WTC11 (cell line): ENCODE measurements around the gene ZC3H8.

Experiments used
- GABPB1 ChIP-seq: sonication (generic); formaldehyde crosslinking; IDR thresholded peaks from 2 replicates; pipeline ENCODE4 v1.8.1; 2023; ENCODE audit warnings: mild to moderate bottlenecking, missing genetic modification reagents
- NR1H2 ChIP-seq: sonication (generic); formaldehyde crosslinking; IDR thresholded peaks from 2 replicates; pipeline ENCODE4 v1.9.0; 2021; ENCODE audit warnings: mild to moderate bottlenecking, moderate library complexity, missing genetic modification reagents
- ZNF138 ChIP-seq: sonication (generic); formaldehyde crosslinking; conservative IDR thresholded peaks from 2 replicates; pipeline ENCODE4 v1.8.1; 2022; ENCODE audit warnings: mild to moderate bottlenecking, moderate library complexity, missing genetic modification reagents
- ZNF416 ChIP-seq: fragments of 250-450 bp; sonication (Bioruptor Pico); IDR thresholded peaks from 2 replicates; pipeline ENCODE4 v1.9.0; 2021; ENCODE audit warnings: mild to moderate bottlenecking, inconsistent platforms
- TF ChIP-seq, protein P1 (sequence below): sonication (generic); formaldehyde crosslinking; IDR thresholded peaks from 2 replicates; pipeline ENCODE4 v1.8.1; 2022; ENCODE audit warnings: missing genetic modification reagents, borderline replicate concordance
- TF ChIP-seq, protein P2 (sequence below): fragments of 200-600 bp; IDR thresholded peaks from 2 replicates; pipeline ENCODE4 v1.8.0; 2022; ENCODE audit warnings: antibody characterized with exemption

DNA sequence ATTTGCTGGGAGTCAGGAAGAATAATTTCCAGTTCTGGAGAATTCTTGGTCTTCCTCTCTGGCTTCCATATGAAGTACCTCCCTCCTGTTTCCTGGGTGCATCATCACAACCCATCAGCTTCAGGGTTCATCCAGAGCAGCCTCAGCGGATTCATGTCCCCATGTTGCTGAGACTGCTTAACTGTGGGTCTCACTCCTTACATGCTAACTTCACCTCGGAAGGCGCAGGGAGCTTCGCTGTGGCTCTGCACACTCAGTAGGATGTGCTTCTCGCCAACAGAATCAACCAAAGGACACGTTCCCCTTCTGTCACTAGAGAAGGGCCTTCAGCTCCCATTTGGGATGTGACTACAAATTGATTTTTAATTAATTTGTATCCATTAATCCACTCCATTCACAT is 92.5 kb downstream of the ZC3H8 start:
- TF ChIP-seq, protein P1, sequence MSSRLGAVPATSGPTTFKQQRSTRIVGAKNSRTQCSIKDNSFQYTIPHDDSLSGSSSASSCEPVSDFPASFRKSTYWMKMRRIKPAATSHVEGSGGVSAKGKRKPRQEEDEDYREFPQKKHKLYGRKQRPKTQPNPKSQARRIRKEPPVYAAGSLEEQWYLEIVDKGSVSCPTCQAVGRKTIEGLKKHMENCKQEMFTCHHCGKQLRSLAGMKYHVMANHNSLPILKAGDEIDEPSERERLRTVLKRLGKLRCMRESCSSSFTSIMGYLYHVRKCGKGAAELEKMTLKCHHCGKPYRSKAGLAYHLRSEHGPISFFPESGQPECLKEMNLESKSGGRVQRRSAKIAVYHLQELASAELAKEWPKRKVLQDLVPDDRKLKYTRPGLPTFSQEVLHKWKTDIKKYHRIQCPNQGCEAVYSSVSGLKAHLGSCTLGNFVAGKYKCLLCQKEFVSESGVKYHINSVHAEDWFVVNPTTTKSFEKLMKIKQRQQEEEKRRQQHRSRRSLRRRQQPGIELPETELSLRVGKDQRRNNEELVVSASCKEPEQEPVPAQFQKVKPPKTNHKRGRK, result no peak
- TF ChIP-seq, protein P2, sequence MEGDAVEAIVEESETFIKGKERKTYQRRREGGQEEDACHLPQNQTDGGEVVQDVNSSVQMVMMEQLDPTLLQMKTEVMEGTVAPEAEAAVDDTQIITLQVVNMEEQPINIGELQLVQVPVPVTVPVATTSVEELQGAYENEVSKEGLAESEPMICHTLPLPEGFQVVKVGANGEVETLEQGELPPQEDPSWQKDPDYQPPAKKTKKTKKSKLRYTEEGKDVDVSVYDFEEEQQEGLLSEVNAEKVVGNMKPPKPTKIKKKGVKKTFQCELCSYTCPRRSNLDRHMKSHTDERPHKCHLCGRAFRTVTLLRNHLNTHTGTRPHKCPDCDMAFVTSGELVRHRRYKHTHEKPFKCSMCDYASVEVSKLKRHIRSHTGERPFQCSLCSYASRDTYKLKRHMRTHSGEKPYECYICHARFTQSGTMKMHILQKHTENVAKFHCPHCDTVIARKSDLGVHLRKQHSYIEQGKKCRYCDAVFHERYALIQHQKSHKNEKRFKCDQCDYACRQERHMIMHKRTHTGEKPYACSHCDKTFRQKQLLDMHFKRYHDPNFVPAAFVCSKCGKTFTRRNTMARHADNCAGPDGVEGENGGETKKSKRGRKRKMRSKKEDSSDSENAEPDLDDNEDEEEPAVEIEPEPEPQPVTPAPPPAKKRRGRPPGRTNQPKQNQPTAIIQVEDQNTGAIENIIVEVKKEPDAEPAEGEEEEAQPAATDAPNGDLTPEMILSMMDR, result no peak
- TF ChIP-seq ZNF416 (CRISPR knock-in tag) (no peak), NR1H2 (no peak), GABPB1 (CRISPR knock-in tag) (no peak), ZNF138 (no peak)
